Left hindlimb (tissue), 1 donor: Measurements from ENCODE around the gene ABR.

Experiments used
- DNase-seq: peaks from one replicate; pipeline ENCODE4 v3.0.0-alpha.2; 2018

ABR gene

DNA sequence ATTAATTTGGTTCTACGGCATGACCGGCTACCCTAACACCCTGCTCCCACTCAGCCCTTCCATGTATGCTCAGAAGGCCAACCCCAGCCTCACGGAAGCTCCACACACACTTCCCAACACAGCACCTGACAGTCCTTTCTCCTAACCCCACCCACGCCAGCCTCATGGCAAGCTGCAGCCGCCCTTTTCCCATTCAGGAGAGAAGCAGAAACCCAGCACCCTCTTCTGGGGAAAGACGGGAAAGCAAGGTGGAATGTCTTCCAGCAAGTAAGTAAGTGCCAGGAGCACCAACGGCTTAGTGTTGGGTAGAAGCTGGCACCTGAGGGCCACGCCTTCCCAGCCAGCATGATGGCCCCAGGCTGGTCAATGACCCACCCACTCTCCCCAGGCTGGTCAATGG, 32.1 kb downstream of the ABR start:
- no peak for DNase-seq

- DNase-seq = no peak
These were observed 33.1 kb downstream of the ABR start for GRCh38 chr17:1146561-1147265.

GRCh38 chr17:1145311-1145986, 34.3 kb downstream of the ABR start:
- DNase-seq = no peak

DNA sequence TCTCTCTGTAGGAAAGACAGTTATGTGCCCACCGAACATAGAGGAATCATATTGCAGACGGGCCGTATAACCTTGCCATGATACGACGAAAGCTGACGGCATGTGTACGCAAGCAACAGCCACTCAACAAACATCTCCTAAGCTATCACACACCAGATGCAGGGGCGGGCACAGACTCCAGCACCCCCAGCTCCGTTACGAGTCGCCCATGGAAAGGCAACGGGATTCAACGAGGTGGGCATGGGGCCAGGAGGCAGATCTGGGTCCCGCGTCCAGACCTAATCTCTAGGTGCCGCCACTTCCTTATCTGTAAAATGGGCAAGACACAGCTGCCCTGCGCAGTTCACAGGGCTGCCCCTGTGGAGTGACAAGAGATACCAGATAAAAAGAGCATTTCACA, 35.6 kb downstream of the ABR start:
- no peak for DNase-seq

GRCh38 chr17:1143573-1143972, 36.2 kb downstream of the ABR start:
- DNase-seq = peak; percentile 81

- peak; percentile 56 for DNase-seq
These were observed 37.2 kb downstream of the ABR start for GRCh38 chr17:1142561-1142971.

DNA sequence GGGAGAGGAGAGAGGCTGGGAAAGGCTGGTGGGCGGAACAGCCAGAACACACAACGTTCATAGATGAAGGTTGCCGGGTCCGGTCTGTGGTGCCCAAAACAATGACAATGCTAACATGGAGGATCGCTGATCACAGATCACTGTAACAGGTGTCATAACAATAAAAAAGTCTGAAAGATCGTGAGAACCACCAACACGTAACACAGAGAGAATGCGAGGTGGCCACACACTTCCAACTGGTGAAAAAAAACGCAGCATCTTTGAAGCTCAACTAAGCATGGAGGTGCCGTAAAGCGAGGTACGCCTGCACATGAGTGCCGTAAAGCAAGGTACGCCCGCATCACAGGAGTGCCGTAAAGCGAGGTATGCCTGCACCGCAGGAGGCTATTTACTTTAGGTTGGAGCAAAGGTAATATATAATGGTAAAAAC, 42.3 kb downstream of the ABR start:
- no peak for DNase-seq

- no peak for DNase-seq
These were observed 43.0 kb downstream of the ABR start for GRCh38 chr17:1136748-1137147.

GRCh38 chr17:1134634-1135324, 45.0 kb downstream of the ABR start:
- DNase-seq = no peak

DNA sequence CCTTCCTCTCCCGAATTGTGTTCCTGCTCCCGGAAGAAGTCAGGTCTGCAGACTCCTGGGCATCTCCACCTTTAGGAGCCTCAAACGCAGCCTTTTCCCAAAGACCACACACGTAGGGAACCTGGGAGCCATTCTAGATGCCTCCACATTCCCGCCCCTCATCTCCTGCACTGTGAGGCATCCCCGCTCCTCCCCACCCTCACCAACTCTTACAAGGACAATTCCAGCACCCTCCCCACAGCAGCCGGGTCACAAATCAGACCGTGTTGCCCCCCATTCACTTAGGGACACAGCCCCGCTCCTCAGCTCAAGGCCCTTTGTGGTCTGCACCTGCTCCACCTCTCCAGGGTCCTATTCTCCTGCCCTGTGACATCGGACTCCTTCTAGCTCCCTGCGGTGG, 49.6 kb downstream of the ABR start:
- DNase-seq = no peak

DNA sequence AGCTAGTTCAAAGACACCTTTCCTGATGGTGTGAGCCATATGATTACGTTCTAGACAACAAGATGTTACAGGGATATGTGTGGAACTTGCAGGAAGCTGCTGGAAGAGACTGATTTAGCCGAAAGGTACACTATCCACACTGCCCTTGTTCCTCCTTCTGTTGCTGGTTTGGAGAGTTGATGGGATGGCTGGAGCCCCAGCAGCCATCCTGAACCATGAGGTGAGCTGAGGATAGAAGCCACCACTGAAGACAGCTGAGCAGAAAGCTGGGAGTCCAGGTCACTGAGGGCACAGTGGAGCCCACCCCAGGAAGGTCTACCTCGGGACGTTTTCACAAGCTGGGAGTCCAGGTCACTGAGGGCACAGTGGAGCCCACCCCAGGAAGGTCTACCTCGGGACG, 51.3 kb downstream of the ABR start:
- peak; percentile 5 for DNase-seq

DNA sequence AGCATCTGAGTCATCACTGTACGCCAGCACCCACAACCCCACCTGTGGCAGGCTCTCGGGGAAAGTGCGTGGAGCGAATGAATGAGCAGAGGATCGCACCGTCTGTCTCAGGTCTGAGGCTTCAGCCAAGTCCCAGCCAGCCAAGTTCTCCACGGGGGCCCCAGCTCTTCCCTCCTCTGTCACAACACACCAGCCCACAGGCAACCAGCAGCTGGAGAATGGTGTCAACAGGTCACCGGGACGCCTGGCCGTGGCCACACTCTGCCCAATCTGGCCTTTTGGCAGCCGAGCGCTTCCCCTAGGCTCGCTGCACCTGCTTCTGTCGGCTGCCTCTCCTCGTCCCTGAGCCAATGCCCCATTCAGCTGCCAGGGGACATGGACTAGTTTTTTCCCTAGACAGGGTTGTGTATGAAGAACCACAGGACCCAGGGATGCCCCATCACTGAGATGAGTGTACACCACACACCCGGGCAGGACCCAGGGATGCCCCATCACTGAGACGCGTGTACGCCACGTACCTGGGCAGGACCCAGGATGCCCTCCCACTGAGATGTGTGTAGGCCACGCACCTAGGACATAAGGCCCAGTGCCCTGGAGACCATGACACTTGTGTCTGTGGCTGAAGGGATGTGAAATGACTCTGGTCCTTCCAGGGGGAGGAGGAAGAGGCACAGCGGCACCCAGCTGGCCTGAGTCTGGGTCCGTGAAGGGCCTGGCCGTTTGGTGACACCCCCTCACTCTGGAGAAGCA, 52.8 kb downstream of the ABR start:
- DNase-seq = no peak

DNA sequence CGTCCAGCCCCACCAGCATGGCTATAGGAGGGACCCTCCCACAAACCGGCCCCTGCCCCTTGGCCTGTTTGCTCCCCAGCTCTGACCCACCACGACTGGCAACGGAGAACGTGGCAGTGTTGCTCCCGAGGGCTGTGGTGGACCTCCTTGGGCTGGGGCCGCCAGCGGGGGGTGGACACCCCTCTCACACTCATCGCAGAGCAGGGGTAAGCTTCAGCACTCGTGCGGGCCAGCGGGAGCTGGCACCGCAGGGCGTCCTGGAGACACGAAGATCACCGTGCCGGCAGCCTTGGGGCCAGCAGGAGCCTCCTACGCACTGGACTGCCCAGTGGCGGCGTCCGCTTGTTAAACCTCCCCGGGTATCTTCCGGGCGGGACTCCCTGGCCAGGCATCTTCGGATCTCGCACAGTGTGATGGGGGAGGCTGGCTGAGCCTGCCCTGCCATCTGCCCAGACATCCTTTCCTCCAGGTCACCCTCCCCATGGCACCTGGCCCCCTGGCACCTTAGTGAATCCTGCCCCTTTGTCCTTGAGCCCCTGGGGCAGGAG, 53.5 kb downstream of the ABR start:
- no peak for DNase-seq

- DNase-seq = peak; percentile 37
These were observed 54.0 kb downstream of the ABR start for GRCh38 chr17:1125788-1126145.

DNA sequence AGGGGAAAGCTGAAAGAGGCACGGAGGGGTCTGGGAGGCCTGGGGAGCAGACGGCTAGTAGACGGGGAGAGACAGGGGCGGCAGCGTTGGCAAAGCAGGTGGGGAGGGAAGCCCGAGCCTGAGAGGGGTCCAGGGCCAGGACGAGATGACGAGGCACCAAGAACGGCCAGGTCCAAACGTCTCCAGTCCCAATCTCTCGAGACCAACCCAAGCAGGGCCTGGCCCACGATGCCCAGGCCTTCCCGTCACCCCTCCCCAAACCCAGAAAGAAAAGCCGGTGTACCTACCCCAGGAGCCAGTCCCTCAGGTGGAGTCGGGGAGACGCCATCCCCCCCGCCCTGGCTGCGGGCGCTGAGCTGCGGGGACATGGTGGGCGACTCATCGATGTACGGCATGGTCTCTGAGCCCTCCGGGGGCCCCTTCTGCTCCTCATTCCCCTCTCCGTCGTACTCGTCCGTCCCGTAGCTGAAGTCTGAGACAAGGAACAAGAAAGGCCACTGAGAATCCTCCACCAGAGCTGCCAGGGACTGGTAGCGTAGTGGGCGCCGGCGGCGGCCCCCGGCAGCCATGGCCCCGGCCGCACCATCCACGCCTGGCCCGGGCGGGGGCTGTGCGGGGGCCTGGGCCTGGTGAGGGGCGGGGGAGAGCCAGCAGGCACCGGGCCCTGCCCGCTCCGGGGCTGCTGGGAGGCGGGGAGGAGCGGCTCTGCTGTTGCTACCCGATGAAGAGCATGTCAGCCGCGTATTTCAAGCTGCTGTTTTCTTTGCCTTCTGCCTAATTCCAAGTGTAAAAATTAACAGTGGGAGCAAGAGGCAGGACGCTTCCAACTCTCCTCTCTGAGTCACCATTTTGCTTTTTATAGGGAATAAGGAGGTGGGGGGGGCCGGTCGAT, 54.6 kb downstream of the ABR start:
- DNase-seq = peak; percentile 20

- DNase-seq = peak; percentile 29
These were observed 55.7 kb downstream of the ABR start for GRCh38 chr17:1123921-1124715.

DNA sequence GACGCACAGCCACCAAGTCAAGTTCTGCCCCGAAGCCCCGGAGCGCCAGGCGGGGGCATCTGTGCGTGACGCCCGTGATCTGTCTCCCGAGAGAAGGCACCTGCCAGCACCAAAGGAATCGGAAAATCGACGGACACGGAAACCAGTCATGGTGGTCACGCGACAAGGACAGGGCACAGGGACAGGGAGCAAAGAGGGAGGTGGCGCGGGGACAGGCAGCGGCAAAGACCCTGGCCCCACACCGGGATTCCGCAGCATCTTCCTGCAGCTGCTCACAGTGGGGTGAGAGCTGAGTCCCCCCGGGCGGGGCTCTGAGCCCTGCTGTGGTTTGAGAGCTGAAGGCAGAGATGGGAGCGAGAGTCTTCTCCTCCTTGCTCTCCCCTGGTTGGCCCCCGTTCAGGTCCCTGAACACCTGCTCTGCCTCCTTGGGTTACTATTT, 56.4 kb downstream of the ABR start:
- no peak for DNase-seq

- DNase-seq = peak; percentile 78
These were observed 57.0 kb downstream of the ABR start for GRCh38 chr17:1122533-1123392.

DNA sequence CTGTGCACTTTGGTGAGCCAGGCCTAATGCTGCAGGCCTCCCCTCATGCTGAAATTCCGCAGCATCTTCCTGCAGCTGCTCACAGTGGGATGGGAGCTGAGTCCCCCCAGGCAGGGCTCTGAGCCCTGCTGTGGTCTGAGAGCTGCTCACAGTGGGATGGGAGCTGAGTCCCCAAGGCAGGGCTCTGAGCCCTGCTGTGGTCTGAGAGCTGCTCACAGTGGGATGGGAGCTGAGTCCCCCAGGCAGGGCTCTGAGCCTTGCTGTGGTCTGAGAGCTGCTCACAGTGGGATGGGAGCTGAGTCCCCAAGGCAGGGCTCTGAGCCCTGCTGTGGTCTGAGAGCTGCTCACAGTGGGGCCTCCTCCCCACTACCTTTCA, 58.4 kb downstream of the ABR start:
- DNase-seq = peak; percentile 6
